ENCODE results near the gene METTL8. TPM values are rescaled to one million over a fixed set of nuclear protein-coding genes. Genes with fewer than 3 reads are reported as not detected.
A peak's percentile ranks its signal among the peaks of the same experiment; 100 is the strongest.

The METTL8 gene
- total RNA-seq, 2 experiments from 2014 or later: 43.4 to 44.8 TPM

- no peak overlapping the region for H3K4me3 Mint-ChIP-seq
- TF ChIP-seq CTCF (IDR thresholded peaks at IDR 0.05): no peak
- no peaks in the 10 kb centered on the region for H3K27me3 Mint-ChIP-seq
- DNase-seq (no peak), ATAC-seq (no peak)
- peaks cover 49% of the 10 kb centered on the region for H3K4me1 Mint-ChIP-seq (ENCODE audit: low read depth)
- POLR2A ChIA-PET: no interaction called here
- intact Hi-C loops (cut with micrococcal nuclease): no loop called here
- H3K27ac Mint-ChIP-seq: no peak overlapping the region
- H3K36me3 Mint-ChIP-seq (ENCODE audit: low read depth): peaks cover 73% of the 10 kb centered on the region
- no peaks in the 10 kb centered on the region for H3K9me3 Mint-ChIP-seq
- CTCF ChIA-PET: no interaction called here
These were observed 2.5 kb upstream of the METTL8 start for GRCh38 chr2:171436307-171436706.

GRCh38 chr2:171434013-171434989 lies 511 bp upstream of the METTL8 start, which contains the start of gene DCAF17:
Gene DCAF17, plus strand, starts transcription at chr2:171434226. Its CDS starts 352 bp downstream, at chr2:171434578.
- Mint-ChIP-seq H3K4me1 (ENCODE audit: low read depth) (peaks cover 43% of the 10 kb centered on the region), H3K27ac (peak within 1 kb of the TSS; percentile 95), H3K9me3 (peaks cover 6% of the 10 kb centered on the region), H3K4me3 (peak within 1 kb of the TSS; percentile 91), H3K36me3 (ENCODE audit: low read depth) (peaks cover 77% of the 10 kb centered on the region), H3K27me3 (no peaks in the 10 kb centered on the region)
- ATAC-seq: peak; percentile 93
- intact Hi-C loops (cut with micrococcal nuclease): loop anchor here (5.0 kb wide), 1 partner anchor 277 kb away; no protein-coding TSS in a partner anchor
- TF ChIP-seq CTCF (IDR thresholded peaks at IDR 0.05): no peak
- DNase-seq: peak; percentile 95
- ChIA-PET POLR2A (interaction anchor here (0.5 to 2.6 kb wide), 13 partner anchors 8 to 505 kb away, joined by 3 to 11 read pairs (median 4); partner anchors contain the start of genes GORASP2, SLC25A12 and TLK1), CTCF (interaction anchor here (1.0 to 2.5 kb wide), 5 partner anchors 18 to 505 kb away, joined by 3 to 13 read pairs (median 3); partner anchors contain the start of gene GORASP2)

GRCh38 chr2:171432969-171433762 lies 624 bp downstream of the METTL8 start:
- Mint-ChIP-seq H3K4me3 (peak overlapping the region; percentile 91), H3K4me1 (ENCODE audit: low read depth) (peaks cover 46% of the 10 kb centered on the region), H3K27me3 (no peaks in the 10 kb centered on the region), H3K27ac (peak overlapping the region; percentile 95), H3K36me3 (ENCODE audit: low read depth) (peaks cover 73% of the 10 kb centered on the region), H3K9me3 (peaks cover 6% of the 10 kb centered on the region)
- no peak for TF ChIP-seq CTCF (IDR thresholded peaks at IDR 0.05)
- ATAC-seq: peak; percentile 14
- DNase-seq: peak; percentile 77
- intact Hi-C loops (cut with micrococcal nuclease): loop anchor here (5.0 kb wide), 1 partner anchor 276 kb away; no protein-coding TSS in a partner anchor
- POLR2A ChIA-PET: interaction anchor here (0.6 to 2.6 kb wide), 11 partner anchors 8 to 504 kb away, joined by 3 to 11 read pairs (median 4); partner anchors contain the start of genes GORASP2, SLC25A12 and TLK1
- CTCF ChIA-PET: interaction anchor here (1.0 to 2.5 kb wide), 5 partner anchors 17 to 504 kb away, joined by 3 to 13 read pairs (median 3); partner anchors contain the start of gene GORASP2

- DNase-seq: peak; percentile 28
- ChIA-PET CTCF (interaction anchor here (2.5 kb wide), 1 partner anchor 16 kb away, joined by 13 read pairs; no protein-coding TSS in a partner anchor), POLR2A (interaction anchor here (0.7 to 2.4 kb wide), 5 partner anchors 12 to 503 kb away, joined by 3 to 11 read pairs (median 3); partner anchors contain the start of gene GORASP2)
- no peak for TF ChIP-seq CTCF (IDR thresholded peaks at IDR 0.05)
- Mint-ChIP-seq H3K4me3 (peak overlapping the region; percentile 91), H3K27me3 (no peaks in the 10 kb centered on the region), H3K4me1 (ENCODE audit: low read depth) (peaks cover 40% of the 10 kb centered on the region), H3K9me3 (peaks cover 6% of the 10 kb centered on the region), H3K27ac (peak overlapping the region; percentile 95), H3K36me3 (ENCODE audit: low read depth) (peaks cover 67% of the 10 kb centered on the region)
- ATAC-seq: no peak
- intact Hi-C loops (cut with micrococcal nuclease): loop anchor here (5.0 kb wide), 1 partner anchor 275 kb away; no protein-coding TSS in a partner anchor
These were observed 1.4 kb downstream of the METTL8 start for GRCh38 chr2:171432206-171432968.
